ENCODE results near the gene CCT6A.
"Not testable (repeated sequence)": the region's sequence is repeated elsewhere in the genome, so short reads cannot be mapped to it uniquely, and the experiment has no call there.

- not testable (repeated sequence) for TF ChIP-seq CTCF (IDR thresholded peaks at IDR 0.05 in 2 of 3, conservative IDR thresholded peaks at IDR 0.05 in 1 of 3; ENCODE audit: insufficient read depth in 2 of 3, low read depth in 1 of 3, low read length in 3 of 3); MAZ (CRISPR knock-in tag; conservative IDR thresholded peaks at IDR 0.05 in 1 of 2, IDR thresholded peaks at IDR 0.05 in 1 of 2); ESRRA (IDR thresholded peaks at IDR 0.05; ENCODE audit: borderline replicate concordance, low read depth)
Observed at GRCh38 chr7:56092388-56092787, 40.8 kb downstream of the CCT6A start.
